Erythroblast (primary cell): ENCODE data around the gene MOCS1.
A peak's percentile ranks its signal among the peaks of the same experiment; 100 is the strongest.

Source experiments
- DNase-seq, 2 experiments: peaks; one replicate each; lab custom pipeline; 2025; lab: John Stamatoyannopoulos, UW
- GATA1 ChIP-seq: IDR thresholded peaks from 2 replicates; pipeline ENCODE4 v1.6.1; 2011; ENCODE audit warnings: low read depth, mild to moderate bottlenecking, control low read depth, low read length, moderate library complexity
- POLR2A ChIP-seq: IDR thresholded peaks from 2 replicates; pipeline ENCODE4 v1.6.1; 2011; ENCODE audit warnings: mild to moderate bottlenecking, low read length

MOCS1 gene

DNA sequence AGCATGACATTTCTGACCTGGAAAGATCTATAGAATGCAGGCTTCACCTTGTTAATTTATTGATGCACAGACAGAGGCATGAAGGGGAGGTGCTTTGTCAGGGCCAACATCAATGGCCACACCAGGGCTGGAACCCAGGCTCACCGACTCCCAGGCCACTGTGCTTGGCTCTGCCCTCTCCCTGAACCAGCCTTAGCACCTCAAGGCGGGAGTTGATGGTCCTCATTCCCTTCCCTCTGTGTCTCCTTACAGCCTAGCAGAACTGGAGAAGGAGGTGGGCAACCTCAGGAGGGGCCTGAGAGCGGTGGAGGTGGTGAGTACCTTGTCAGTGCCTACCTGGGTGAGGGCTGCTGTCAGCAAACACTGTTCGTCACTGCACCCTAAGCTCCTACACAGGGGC, 35.6 kb downstream of the MOCS1 start:
- no peak for DNase-seq
- no peak for TF ChIP-seq POLR2A
- TF ChIP-seq GATA1 = no peak

DNA sequence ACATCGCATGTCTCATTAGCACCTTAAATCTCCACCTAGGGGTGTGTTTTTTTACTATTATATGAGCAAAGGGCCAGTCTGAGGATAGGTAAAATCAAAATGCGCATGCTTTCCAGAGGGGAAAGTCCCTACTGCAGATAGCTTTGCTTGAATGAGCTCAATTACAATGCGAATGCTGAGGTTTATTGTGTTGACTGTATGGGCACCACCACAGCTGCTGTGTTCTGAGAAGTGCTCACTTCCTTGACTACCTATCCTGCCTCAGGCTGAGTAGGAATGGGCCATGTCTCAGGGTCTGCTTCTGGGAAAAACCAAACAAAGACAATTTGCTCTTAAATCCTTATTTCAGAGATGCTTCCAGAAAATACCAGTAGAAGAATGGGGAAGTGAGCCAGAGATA, 36.6 kb downstream of the MOCS1 start:
- TF ChIP-seq GATA1 = no peak
- no peak for TF ChIP-seq POLR2A
- no peak for DNase-seq

DNA sequence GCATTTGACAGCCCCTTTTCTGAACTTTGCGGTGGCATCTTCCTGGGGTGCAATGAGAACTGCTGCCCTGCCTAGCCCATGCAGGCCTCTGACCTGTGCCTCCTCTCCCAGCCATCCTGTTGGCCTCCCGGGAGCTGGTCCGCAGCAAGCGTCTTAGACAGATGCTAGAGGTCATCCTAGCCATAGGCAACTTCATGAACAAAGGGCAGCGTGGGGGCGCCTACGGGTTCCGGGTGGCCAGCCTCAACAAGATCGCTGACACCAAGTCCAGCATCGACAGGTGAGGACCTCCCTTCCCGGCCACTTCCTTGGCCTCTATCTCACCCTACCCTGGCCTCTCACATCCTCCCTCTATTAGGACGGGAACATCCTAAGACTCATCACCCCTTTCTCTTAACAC, 37.6 kb downstream of the MOCS1 start:
- DNase-seq = no peak
- no peak for TF ChIP-seq GATA1
- TF ChIP-seq POLR2A = no peak

DNA sequence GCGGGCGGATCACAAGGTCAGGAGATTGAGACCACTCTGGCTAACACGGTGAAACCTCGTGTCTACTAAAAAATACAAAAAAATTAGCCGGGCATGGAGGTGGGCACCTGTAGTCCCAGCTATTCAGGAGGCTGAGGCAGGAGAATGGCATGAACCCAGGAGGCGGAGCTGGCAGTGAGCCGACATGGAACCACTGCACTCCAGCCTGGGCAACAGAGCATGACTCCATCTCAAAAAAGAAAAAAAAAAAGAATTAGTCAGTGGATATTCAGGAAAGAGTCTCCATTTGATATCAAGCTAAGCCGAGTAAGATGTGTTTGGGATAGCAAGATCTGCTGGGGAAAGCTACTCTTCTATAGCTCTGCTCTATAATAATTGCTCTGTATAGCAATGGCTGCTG, 41.0 kb downstream of the MOCS1 start:
- DNase-seq = no peak
- no peak for TF ChIP-seq POLR2A
- no peak for TF ChIP-seq GATA1

DNA sequence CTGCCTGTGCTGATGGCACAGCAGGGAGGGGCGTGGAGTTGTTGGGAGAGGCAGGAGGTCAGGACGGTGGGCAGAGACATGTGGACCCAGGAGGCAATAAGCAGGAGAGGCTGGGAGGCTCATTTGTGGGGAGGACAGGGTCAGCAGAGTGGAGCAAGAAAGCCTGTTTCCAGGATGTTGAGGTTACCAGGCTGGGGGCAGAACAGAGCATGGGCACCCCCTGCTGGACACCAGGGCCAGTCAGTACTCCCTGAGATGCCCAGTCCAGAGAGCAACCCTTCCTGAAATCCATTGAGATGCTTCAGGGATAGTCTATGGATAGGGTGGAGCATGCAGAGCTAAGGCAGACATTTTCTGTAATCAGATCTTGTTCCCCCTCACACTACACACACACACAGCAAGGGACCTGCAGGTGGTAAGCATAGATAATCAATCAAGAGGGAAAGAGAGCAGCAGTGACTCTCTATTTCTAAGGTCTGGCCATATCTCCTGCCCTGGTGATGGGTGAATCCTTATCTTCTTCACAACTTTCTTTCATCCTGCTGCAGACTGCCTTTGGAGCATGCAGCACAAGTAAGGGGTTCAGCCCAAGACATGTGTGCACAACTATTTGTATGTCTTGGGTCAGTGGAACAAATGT, 41.7 kb downstream of the MOCS1 start:
- peak; percentile 13 to 43 for DNase-seq
- TF ChIP-seq GATA1 (no peak), POLR2A (no peak)

DNA sequence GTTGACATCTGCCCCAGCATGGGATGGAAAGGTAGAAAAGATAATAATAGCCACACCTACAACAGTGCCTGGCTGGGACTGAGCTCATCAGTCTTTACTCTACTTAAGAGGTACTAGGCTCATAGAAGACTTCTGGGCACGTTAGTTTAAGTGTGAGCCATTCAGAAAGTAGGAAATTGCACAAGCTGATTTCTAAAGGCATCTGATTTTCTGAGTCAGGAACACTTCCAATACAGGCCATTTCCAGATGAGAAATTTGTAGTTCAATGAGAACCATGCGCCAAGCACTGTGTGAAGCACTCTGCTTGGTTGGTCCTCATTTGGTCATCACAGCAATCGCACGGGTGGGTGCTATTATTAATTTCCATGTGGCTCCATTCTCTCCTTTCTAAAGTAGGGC, 42.3 kb downstream of the MOCS1 start:
- no peak for DNase-seq
- TF ChIP-seq GATA1 = no peak
- TF ChIP-seq POLR2A = no peak

DNA sequence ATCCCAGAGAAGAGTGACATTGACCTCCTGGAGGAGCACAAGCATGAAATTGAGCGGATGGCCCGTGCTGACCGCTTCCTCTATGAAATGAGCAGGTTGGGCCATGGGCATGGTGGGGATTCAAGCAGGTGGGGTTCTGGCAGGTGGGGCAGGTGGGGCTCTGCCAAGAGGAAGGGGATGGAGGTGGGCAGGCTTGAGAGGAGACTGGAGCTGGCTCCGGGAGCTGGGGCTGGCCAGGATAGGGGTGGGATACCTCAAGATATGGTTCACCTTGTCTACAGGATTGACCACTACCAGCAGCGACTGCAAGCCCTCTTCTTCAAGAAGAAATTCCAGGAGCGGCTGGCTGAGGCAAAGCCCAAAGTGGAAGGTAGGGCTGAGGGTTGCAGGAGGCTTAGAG, 42.9 kb downstream of the MOCS1 start:
- no peak for TF ChIP-seq GATA1
- TF ChIP-seq POLR2A = no peak
- no peak for DNase-seq

DNA sequence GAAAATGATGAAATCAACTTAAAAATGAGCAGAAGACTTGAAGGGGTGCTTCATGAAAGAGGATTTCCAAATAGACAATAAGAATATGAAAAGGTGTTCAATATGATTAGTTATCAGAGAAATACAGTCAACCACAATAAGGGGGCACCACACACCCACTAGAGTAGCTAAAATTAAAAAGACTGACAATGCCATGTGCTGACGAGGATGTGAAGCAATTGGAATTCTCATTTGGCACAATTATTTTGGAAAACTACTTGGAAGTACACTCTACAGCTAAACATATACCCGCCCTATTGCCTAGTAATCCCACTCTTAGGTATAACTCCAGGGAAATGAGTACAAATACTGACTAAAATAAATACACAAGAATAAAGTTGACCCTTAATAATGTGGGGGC, 45.0 kb downstream of the MOCS1 start:
- no peak for TF ChIP-seq POLR2A
- no peak for TF ChIP-seq GATA1

DNA sequence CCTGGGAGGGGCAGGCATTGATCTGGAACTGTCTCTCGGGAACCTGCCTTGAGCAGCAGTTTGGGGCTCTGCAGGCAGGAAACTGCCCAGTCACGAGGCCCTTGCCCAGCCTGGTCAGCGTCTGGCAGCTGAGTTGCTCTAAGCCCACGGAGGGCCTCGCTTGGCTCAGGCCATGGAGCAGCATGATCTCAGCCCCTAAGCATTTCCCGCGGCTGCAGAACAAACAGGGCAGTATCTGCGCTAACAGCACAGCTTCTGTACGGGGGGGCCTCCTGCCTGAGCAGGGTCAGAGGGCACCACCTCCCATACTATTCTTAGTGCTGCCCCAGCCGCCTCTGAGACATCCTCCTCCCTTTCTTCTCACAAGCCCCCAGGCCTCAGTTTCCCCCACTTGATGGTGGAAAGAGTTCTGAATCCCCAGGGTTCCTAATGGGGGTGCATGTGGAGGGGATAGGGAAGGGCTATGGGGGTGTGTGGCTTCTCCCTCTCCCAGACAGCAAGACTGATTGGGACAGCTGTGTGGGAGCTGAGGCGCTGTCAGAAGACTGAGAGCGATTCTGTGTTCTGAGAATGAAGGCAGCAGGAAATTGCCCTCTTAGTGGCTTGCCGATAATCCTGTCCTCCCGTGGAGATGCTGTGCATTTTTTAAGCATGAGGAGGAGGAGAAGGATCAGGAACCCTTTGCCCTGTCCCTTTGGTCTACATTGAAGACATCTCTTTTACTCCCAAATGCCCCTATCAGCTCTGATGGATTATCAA, 46.4 kb downstream of the MOCS1 start:
- TF ChIP-seq GATA1 (no peak), POLR2A (no peak)
- DNase-seq = no peak

More for the DNA sequence above, 45.0 kb downstream of the MOCS1 start:
- no peak for DNase-seq

DNA sequence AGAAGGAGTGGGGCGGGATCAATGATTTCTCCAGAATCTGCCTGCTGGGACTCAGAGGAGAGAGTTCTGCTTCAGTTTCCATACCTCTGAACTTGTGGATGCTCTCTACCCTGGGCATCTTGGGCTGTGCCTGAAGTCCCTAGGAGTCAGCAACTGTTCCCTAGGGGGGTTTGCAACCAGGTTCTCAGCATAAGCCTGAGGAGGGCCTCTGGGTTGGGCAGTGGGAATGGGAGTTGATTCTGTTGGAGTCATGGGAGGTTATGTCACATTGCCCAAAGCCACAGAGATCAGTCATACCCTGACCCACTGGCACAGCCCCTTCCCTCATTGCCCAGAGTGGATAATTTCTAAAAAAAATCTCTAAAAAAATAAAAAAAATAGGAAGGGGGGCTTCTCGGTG, 47.4 kb downstream of the MOCS1 start:
- TF ChIP-seq POLR2A (no peak), GATA1 (no peak)
- DNase-seq = no peak

DNA sequence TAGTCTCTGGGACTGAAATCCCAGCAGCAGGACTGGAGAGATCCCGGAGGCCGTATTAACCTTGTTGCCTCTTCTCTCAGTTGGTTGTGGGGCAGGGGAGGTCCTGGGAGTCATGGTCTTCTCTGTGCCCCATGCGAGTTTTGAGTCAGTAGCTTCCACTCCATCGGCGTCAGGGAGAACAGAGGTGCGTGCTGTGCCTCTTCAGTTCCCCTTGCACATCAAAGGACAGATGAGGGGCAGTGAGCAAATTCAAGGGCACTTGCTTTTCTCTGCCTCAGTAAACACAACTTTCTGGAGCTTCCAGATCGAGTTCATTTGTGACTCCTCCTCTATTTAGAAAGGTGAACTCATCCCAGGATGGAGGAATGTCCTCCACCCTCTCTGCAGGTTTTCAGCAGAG, 48.6 kb downstream of the MOCS1 start:
- DNase-seq = no peak
- TF ChIP-seq POLR2A = no peak
- no peak for TF ChIP-seq GATA1

DNA sequence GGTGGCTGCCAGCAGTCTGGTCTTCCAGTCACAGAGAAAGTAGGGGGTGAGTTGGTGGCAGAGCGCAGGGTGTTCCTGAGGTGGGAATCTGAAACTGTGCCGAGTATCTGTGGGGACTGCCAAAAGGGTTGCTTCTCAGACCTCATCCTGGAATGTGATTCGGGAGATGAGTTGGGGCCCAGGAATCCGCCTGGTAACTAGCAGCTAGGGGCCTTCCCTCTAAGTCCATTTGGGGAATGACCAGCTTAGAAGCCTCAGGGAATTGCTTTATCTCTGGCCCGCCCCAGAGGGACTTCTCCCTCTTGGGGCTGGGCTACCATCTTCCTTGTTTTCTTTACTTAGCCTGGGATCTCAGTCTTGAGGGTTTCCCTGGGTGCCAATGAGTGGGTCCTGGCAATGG, 49.6 kb downstream of the MOCS1 start:
- DNase-seq = no peak
- TF ChIP-seq POLR2A = no peak
- no peak for TF ChIP-seq GATA1

DNA sequence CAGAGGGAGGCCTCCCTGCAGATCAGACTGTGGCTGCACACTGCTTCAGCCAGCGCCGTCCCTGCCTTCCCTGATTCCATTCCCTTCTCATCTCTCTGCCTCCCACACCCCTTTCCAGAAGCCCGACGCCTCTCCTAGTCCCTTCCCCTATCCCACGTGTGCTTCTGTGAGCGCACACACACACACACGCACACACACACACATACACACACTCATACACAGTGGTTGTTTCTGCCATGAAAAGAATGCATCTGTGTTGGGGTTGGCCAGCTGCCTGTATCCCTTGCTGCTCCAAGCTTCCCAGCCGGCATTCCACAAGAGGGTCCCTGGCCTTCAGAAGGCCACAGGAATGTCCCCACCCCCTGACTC, 51.7 kb downstream of the MOCS1 start:
- DNase-seq = no peak
- TF ChIP-seq POLR2A = no peak
- TF ChIP-seq GATA1 = no peak

DNA sequence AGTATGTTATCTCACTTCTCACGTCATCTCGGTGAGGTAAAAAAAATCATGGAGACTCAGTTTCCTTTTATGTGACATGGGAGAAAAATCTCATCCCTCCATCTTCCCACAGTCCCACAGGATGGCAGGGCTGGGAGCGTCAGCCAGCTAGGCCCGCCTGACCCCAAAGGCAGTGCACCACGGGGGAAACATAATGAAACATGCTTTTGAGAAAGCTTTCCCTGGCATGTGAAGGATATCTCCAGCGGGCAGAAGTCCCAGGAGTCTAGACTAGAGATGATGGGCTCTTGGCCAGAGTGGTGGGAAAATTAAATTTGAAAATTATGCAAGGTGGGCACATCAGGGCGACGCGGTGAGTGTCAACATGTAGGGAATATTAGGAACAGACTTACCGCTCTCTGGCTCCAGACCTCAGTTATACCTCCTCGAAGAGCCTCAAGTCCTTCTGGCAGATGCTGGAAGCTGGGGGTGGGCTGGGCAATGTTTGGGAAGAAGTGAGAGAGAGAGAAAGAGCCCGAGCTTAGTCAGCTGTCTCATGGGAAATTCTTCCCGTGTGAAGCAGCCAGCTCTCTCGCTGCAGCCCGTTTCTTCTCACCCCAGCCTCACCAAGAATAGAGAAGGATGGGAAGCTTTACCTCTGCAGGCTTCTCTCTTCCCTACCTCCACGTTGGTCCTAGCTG, 52.3 kb downstream of the MOCS1 start:
- no peak for TF ChIP-seq GATA1
- TF ChIP-seq POLR2A = no peak

More for the DNA sequence above, 52.3 kb downstream of the MOCS1 start:
- DNase-seq = no peak
